ENCODE data around the gene HBD.

HBD gene

GRCh38 chr11:5230266-5230665, 4.0 kb downstream of the HBD start:
- DNase-seq: no peak

- no peak for DNase-seq
Observed at GRCh38 chr11:5229796-5230195, 4.5 kb downstream of the HBD start.

- DNase-seq: no peak
Observed at GRCh38 chr11:5229356-5229755, 4.9 kb downstream of the HBD start.

GRCh38 chr11:5228124-5228523, 6.2 kb downstream of the HBD start:
- DNase-seq: no peak

GRCh38 chr11:5227681-5228080, 6.6 kb downstream of the HBD start:
- DNase-seq: no peak

GRCh38 chr11:5226732-5227310, 7.5 kb downstream of the HBD start, which contains the start of gene HBB:
HBB (minus strand) TSS chr11:5227071; CDS start chr11:5227021, 50 bp downstream.
- DNase-seq: no peak

GRCh38 chr11:5225480-5225871, 8.8 kb downstream of the HBD start:
- no peak for DNase-seq

GRCh38 chr11:5224538-5225479, 9.5 kb downstream of the HBD start:
- DNase-seq: no peak

GRCh38 chr11:5223686-5224085, 10.6 kb downstream of the HBD start:
- no peak for DNase-seq

- no peak for DNase-seq
Observed at GRCh38 chr11:5223146-5223545, 11.1 kb downstream of the HBD start.

- DNase-seq: no peak
Observed at GRCh38 chr11:5210376-5210885, 23.9 kb downstream of the HBD start.

- DNase-seq: no peak
Observed at GRCh38 chr11:5204787-5205186, 29.5 kb downstream of the HBD start.

- DNase-seq: no peak
Observed at GRCh38 chr11:5203366-5203765, 30.9 kb downstream of the HBD start.

GRCh38 chr11:5200582-5200981, 33.7 kb downstream of the HBD start, which contains the start of gene OR51V1:
OR51V1 (minus strand) TSS chr11:5200682; CDS start chr11:5200682, 0 bp downstream.
- no peak for DNase-seq

GRCh38 chr11:5198285-5198684, 36.0 kb downstream of the HBD start:
- no peak for DNase-seq

GRCh38 chr11:5197536-5197935, 36.7 kb downstream of the HBD start:
- no peak for DNase-seq

- DNase-seq: no peak
Observed at GRCh38 chr11:5196731-5197130, 37.6 kb downstream of the HBD start.

GRCh38 chr11:5196067-5196466, 38.2 kb downstream of the HBD start:
- no peak for DNase-seq

GRCh38 chr11:5192738-5193137, 41.5 kb downstream of the HBD start:
- DNase-seq: no peak

- no peak for DNase-seq
Observed at GRCh38 chr11:5188201-5188600, 46.1 kb downstream of the HBD start.
